GM19351 (cell line): Measurements from ENCODE around the gene UCK1.

ENCODE experiments used
- ATAC-seq: cut with Tn5 transposase; IDR thresholded peaks from one replicate; pipeline ENCODE4 v1.9.1; 2021; ENCODE audit warnings: mild to moderate bottlenecking, moderate library complexity; ENCODE audit not compliant: unreplicated experiment

Gene UCK1

DNA sequence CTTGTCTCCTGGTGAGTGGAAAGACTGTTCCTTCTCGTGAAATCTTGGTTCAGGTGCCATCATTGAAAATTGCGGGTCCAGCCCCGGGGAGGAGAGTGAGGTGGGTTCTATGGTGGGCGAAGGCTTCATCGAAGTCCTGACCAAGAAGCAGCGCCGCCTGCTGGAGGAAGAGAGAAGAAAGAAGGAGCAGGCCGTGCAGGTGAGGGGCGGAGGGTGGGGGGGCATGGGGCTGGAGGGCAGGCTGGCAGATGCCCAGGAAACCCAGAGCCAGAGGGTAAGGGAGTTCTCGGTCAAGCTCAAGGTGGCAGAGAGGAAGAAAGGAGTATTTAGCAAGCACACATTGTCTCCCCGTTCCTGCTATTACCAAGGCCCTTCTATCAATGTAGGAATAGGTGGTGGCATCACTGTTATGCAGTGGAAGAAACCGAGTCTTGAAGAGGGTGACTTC lies 52.6 kb downstream of the UCK1 start:
- ATAC-seq, result no peak

DNA sequence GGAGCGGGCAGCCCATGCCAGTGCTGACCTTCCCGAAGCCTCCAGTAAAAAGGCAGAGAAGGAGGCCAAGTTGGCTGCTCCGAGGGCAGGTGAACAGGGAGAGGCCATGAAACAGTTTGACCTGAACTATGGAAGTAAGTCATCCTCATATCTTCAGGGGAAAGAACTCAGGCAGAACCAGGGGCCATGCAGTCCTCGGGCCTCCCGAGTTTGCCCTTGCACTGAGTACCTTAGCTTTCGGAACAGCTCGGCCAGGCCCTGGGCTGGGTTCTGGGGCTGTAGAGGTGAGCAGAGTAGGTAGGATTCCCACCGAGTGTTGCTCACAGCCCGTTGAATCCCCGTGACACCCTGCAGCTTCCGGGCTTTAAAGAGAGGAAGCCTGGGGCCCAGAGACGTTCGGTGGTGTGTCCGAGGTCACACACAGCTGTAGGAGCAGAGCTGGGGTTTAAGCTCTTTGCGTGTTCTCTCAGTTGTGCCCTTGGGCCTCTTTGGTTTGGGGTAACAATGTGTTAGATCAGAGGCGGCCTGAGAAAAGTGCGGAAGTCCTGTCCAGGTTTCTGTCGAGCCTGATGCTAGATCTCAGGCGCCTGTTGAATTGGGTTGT lies 53.1 kb downstream of the UCK1 start:
- ATAC-seq, result no peak

DNA sequence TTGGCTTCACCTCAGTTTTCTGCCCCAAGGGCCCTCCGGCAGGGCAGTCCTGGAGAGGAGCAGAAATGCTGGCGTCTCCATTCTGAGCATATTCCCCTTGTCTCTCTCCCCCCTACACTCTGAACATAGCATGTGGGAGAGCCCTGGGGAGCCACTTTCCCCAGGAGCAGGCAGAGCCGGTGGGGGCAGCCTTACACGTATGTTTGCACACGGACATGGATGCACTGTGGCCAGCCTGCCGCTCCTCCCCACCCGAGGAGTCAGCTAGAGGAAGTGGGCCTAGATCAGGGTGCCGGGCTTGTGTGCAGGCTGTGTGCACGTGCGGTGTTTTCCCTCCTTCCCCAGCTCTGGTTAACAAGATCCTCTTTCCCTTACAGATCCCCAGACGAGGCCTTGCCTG lies 53.7 kb downstream of the UCK1 start:
- ATAC-seq, result no peak

DNA sequence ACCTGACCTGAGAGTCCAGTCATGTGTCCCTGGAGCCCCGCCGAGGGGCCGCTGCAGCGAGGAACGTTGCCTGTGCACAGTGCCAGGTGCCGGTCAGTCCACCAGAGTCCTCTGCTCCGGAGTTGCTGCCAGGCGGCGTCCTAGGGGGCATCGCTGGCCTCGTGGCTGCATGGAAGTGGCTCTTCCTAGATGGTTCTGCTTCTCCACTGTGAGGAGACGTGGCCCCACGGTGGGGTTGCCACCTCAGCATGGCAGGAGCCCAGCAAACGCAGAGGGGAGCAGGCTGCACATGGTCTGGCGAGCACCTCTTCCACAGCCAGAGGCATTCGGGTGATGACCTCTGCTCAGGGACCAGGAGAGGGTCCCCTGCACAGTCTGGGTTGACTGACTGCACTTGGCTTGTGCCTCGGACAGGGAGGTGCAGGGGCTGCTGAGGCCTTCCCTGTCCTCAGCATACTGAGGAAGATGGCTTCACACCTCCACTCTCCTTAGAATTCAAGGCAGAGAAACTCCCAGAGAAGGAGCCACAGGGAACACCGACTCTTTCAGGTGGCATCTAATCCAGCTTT lies 54.2 kb downstream of the UCK1 start:
- no peak for ATAC-seq

DNA sequence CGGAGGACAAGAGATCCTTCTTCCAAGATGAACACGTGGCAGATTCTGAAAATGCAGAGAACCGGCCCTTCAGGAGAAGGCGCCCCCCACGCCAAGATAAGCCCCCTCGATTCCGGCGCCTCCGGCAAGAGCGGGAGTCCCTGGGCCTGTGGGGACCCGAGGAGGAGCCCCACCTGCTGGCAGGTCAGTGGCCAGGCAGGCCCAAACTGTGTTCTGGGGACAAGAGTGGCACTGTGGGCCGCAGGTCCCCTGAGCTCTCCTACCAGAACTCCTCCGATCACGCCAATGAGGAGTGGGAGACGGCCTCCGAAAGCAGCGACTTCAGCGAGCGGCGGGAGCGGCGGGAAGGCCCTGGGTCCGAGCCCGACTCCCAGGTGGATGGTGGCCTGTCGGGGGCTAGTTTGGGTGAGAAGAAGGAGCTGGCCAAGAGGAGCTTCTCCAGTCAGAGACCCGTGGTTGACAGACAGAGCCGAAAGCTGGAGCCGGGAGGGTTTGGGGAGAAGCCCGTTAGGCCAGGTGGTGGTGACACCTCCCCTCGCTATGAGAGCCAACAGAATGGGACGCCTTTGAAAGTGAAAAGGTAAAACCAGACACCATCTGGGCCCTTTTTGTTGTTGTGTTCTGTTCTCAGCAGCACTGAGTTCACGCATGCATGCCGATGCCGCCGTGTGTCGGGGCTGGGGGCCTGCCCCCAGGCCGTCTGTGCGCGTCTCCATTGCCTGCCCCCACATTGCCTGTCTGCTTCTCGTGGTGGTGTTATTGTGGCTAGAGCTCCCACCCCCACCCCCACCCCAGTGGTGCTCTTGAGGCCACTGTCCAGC lies 54.9 kb downstream of the UCK1 start:
- no peak for ATAC-seq

DNA sequence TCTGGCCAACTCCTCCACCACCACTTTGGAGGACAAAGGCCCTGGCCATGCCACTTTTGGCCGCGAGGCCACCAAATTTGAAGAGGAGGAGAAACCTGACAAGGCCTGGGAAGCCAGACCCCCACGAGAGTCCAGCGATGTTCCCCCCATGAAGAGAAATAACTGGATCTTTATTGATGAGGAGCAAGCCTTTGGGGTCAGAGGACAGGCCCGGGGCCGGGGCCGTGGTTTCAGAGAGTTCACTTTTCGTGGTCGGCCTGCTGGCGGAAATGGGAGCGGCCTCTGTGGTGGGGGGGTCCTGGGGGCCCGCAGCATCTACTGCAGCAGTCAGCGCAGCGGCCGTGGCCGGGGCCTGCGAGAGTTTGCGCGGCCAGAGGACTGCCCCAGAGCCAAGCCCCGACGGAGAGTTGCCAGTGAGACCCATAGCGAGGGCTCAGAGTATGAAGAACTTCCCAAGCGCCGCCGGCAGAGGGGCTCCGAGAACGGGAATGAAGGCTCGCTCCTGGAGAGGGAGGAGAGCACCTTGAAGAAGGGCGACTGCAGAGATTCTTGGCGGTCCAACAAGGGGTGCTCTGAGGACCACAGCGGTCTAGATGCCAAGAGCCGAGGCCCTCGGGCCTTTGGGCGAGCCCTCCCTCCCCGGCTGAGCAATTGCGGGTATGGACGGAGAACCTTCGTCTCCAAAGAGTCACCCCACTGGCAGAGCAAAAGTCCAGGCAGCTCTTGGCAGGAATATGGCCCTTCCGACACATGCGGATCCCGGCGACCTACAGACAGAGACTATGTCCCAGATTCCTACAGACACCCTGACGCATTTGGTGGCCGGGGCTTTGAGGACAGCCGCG lies 55.7 kb downstream of the UCK1 start:
- ATAC-seq, result no peak

DNA sequence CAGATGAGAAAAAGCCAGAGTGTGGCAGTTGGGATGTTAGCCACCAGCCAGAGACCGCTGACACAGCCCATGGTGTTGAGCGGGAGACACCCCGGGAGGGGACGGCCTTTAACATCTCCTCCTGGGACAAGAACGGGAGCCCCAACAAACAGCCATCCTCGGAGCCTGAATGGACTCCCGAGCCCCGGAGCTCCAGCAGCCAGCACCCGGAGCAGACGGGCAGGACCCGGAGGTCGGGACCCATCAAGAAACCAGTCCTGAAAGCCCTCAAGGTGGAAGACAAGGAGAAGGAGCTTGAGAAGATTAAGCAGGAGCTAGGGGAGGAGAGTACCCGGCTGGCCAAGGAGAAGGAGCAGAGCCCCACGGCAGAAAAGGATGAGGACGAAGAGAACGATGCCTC lies 56.4 kb downstream of the UCK1 start:
- ATAC-seq, result no peak

DNA sequence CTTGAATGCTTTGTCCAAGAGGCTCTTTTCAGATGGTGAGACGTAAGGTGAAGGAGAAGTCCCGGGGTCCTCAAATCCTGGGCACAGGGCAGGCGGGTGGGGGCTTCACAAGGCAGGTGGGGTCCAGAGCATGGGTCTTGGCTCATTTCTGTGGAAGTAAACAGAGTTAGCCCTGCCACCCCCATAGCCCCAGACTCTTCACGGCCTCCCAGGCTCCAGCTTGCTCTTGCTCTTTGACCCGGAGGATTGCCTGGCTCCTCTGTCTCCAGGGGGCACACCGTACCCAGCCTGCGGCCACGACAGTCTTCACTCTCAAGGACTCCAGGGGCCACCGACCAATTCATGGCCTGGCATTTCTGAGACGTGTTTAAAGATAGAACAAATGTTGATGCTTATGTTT lies 57.2 kb downstream of the UCK1 start:
- ATAC-seq, result no peak
